CD4-positive, alpha-beta T cell treated with Interleukin-1 beta for 1 hour (primary cell): ENCODE results near the gene GCSAML.

Source experiments
- DNase-seq, 2 donors: peaks; one replicate each; pipeline ENCODE4 v3.0.0-alpha.2; 2020 to 2022

GCSAML gene

DNA sequence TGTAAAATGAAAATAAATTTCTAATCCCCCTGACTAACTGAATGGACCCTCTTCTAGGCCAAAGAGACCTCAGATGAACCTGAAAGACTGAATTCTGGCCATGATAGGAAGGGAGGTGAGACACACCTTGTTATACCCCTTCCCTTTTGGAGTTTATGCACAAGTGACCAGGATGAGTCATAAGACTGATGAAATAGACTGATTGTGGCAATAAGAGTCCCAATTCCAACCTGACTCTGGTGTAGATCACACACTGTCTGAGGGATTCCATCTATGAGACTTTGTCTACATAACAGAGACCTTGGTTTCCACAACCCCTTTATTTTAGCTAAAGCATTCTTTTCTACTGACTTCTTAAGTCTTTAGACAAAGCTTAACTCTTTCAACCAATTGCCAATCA, 25.7 kb downstream of the GCSAML start:
- DNase-seq: no peak

GRCh38 chr1:247576514-247576913, 27.6 kb downstream of the GCSAML start:
- DNase-seq: peak in 1 of 2 donors; percentile 10

- no peak for DNase-seq
Observed at GRCh38 chr1:247578946-247579460, 30.1 kb downstream of the GCSAML start.

DNA sequence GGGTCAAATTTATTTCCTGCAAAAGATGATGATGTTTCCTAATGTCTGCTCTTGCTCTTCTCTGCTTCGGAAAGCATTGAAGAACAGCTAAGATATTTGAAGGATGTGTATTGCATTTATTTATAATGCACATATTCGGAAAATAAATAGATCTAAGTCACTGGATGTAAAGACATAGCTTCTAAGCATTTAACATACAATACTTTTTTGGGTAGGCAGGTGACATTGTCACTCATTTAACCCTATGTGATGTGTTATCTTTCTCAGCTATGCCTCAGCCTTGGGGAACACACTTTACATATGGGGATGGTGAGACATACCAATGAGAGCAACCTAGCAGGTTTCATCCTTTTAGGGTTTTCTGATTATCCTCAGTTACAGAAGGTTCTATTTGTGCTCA, 39.1 kb downstream of the GCSAML start, which contains the start of gene OR2G2:
Gene OR2G2 (plus strand): TSS at position 301 of the 400 bp plus-strand sequence. CDS start 0 bp downstream, at position 301.
- DNase-seq: no peak

DNA sequence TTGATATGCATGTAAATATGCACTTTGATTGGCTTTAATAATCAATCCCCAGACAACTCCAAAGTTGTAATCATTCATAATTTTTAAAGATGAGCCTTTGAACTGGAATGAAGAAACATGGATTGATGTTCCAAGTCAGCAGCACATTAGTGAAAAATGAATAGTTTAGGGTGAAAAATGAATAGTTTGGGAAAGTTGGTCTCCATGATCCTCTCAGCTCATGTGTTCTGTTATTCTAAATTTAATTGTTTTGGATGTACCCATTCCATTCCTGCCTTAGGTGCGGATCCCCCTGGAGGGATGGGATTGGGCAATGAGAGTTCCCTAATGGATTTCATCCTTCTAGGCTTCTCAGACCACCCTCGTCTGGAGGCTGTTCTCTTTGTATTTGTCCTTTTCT, 56.4 kb downstream of the GCSAML start, which contains the start of gene OR2G3:
Gene OR2G3 (plus strand): TSS at position 301 of the 400 bp plus-strand sequence. CDS start 0 bp downstream, at position 301.
- DNase-seq: no peak

DNA sequence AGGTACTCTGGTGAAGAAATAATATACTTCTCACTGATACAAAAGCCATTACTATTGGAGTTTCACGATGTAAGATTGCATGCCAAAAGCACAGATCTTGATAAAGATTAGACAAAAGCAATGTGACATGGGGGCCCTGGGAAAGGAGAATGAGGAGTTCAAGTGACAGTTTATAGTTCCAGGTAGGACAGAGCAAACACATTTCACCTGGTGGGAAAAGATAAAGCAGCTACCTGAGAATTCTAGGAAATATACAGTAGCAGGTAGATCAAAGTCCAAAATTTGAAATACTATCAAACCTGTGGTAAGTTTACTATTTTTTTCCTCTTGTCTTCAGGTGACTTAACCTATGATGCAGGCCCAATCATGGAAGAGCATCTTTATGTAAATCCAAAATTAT, 64.5 kb downstream of the GCSAML start:
- DNase-seq: no peak

DNA sequence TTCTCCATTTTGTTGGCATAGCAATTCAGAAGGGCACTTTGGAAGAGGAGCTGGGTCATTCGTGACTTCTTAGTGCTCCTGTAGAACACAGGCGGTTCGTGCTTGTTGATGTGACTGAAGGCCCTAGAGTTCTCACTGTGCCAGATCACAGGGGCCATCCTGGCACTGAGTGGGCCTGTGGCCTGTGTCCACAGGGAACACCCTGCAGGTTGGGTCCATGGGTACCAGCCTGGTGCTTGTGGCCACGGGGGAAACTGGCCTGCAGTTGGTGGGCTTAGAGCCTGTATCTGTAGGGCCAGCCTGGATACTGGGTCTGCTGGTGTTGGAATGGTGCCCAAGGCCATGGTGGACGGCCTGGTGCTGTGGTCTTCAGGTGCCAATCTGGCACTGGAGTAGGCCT, 65.7 kb downstream of the GCSAML start:
- DNase-seq: no peak
